GM10266 (cell line): ENCODE data around the gene CRIP1.

ENCODE experiments used
- DNase-seq: peaks from one replicate; pipeline ENCODE4 v3.0.0; 2012; ENCODE audit errors: extremely low spot score
- CTCF ChIP-seq: IDR thresholded peaks from 2 replicates; pipeline ENCODE4 v1.5.1; 2012; ENCODE audit warnings: mild to moderate bottlenecking, low read depth; ENCODE audit not compliant: control insufficient read depth, insufficient read depth; ENCODE audit errors: missing control alignments

Gene CRIP1

DNA sequence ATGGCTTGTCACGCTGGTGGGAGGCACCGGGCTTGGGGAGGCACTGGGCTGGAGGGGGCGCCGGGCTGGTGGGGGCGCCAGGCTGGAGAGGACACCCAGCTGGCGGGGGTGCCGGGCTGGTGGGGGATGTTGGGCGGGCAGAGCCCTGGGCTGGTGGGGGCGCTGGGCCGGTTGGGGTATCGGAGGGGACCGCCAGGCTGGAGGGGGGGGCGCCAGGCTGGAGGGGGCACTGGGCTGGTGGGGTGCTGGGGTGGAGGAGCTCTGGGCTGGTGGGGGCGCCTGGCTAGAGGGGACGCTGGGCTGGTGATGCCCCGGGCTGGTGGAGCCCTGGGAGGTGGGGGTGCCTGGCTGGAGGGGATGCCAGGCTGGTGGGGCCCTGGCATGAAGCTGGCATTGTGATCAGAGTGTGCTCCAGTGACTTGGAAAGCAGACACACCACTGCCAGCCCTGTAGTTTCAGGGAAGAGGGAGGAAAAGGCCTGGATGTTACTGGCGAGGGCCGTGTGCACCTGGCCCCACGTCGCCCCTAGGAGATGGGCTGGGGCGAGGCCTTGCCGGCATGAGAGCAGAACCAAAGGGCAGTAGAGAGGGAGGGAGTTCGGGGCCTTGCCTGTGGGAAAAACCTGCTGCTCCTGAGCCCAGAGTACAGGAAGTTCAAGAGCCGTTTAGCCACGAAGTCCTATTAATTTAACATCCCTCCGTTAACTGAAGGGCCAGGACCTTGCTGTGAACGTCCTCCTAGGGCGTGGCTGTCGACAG, 17.4 kb downstream of the CRIP1 start:
- no peak for DNase-seq
- TF ChIP-seq CTCF: no peak

- DNase-seq: no peak
- no peak for TF ChIP-seq CTCF
Observed at GRCh38 chr14:105505101-105505500, 18.4 kb downstream of the CRIP1 start.

DNA sequence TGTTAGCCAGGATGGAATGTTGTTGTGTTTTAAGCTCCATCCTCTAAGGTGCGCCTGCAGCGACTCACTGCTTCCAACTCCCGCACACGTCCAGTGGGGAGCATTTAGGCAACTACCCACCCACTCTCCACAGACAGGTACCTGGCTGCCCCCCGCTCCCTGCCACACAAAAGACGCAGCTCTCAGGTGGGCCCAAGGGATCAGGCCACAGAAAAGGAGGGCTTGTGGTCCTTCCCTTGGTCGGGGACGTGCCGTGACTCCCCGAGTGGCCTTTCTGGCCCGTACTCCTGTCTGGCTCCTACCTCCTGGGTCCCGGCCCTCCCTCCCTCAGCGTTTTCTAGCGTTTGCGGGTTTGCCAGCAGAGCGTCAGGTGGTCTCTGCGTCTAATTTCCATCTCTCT, 20.6 kb downstream of the CRIP1 start:
- TF ChIP-seq CTCF: no peak
- DNase-seq: no peak

GRCh38 chr14:105508069-105508468, 21.4 kb downstream of the CRIP1 start:
- DNase-seq: no peak
- no peak for TF ChIP-seq CTCF

- DNase-seq: no peak
- TF ChIP-seq CTCF: no peak
Observed at GRCh38 chr14:105508601-105509000, 21.9 kb downstream of the CRIP1 start.

DNA sequence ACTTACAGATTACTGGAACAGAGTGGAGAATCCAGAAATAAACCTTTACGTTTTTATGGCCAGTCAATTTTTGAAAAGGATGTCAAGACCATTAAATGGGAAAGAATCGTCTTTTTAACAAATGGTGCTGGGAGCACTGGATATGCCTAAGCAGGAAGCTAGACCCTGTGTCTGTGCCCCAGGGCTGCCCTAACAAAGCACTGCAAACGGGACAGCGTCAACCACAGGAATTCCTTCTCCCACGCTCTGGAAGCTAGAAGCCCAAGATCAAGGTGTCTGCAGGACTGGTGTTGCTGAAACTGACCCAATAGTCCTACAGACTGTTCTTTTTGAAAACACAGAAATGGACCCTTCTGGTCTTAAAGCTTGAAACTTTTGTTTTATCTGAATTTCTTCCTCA, 30.4 kb downstream of the CRIP1 start:
- TF ChIP-seq CTCF: no peak
- DNase-seq: no peak

DNA sequence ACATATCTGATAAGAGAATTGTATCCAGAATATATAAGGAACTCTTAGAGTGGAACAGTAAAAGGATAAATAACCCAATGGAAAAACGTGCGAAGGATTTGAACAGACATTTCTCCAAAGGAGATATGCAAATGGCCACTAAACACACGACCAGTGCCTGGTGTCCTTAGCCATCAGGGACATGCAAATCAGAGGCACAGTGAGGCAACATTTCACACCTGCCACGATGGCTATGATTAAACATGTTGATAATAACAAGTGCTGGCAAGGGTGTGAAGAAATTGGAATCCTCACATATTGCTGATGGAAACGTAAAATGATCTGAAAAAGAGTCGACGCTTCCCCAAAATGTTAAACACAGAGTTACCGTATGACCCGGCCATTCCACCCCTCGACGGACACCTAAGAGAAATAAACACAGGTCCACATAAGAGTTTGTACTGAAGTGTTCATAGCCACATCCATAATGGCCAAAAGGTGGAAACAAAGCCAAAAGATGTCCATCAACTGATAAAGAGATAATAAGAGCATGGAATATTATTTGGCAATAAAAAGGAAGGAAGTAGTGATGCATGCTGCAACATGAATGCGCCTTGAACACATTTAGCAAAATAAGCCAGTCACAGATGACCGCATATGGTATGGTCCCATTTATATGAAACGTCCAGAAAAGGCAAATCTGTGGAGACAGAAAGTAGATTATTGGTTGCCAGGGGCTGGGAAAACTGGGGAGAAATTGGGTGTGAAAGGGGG, 33.4 kb downstream of the CRIP1 start:
- no peak for TF ChIP-seq CTCF
- no peak for DNase-seq
